GM12878 (cell line): ENCODE measurements around the gene EGFR.

Experiments
- BHLHE40 ChIP-seq, 2 experiments: fragments of 450-650 bp in 1 of 2; IDR thresholded peaks; 2 replicates each; pipeline ENCODE4 v1.6.1; 2011 to 2017; ENCODE audit warnings: low read depth in 2 of 2, borderline replicate concordance in 1 of 2, improper control_type of control experiment in 1 of 2, low read length in 1 of 2, mild to moderate bottlenecking in 1 of 2
- CREM ChIP-seq: IDR thresholded peaks from 2 replicates; pipeline ENCODE4 v1.6.1; 2014; ENCODE audit warnings: antibody characterized with exemption, low read depth
- NFIC ChIP-seq: IDR thresholded peaks from 2 replicates; pipeline ENCODE4 v1.6.1; 2012; ENCODE audit warnings: low read depth, mild to moderate bottlenecking, inconsistent platforms, low read length, moderate library complexity
- POLR2AphosphoS5 ChIP-seq: IDR thresholded peaks from 2 replicates; pipeline ENCODE4 v1.6.1; 2011; ENCODE audit warnings: mild to moderate bottlenecking, low read length, inconsistent platforms
- ZNF274 ChIP-seq: IDR thresholded peaks from one replicate; pipeline ENCODE4 v1.8.0; 2011; ENCODE audit not compliant: insufficient read length, insufficient read depth

GRCh38 chr7:55236476-55236875 lies 217.7 kb downstream of the EGFR start:
- TF ChIP-seq BHLHE40 (IDR thresholded peaks at IDR 0.05; ENCODE audit: borderline replicate concordance in 1 of 2, low read depth in 2 of 2, low read length in 1 of 2) (no peak), CREM (no peak), POLR2AphosphoS5 (no peak), NFIC (no peak), ZNF274 (no peak)
